GM19193 (cell line): ENCODE measurements around the gene CALY.

Experiments used
- POLR2A ChIP-seq: IDR thresholded peaks from 4 replicates; pipeline ENCODE4 v1.6.1; 2011; ENCODE audit not compliant: insufficient read depth, insufficient read length; ENCODE audit errors: extremely low read depth

The CALY gene

DNA sequence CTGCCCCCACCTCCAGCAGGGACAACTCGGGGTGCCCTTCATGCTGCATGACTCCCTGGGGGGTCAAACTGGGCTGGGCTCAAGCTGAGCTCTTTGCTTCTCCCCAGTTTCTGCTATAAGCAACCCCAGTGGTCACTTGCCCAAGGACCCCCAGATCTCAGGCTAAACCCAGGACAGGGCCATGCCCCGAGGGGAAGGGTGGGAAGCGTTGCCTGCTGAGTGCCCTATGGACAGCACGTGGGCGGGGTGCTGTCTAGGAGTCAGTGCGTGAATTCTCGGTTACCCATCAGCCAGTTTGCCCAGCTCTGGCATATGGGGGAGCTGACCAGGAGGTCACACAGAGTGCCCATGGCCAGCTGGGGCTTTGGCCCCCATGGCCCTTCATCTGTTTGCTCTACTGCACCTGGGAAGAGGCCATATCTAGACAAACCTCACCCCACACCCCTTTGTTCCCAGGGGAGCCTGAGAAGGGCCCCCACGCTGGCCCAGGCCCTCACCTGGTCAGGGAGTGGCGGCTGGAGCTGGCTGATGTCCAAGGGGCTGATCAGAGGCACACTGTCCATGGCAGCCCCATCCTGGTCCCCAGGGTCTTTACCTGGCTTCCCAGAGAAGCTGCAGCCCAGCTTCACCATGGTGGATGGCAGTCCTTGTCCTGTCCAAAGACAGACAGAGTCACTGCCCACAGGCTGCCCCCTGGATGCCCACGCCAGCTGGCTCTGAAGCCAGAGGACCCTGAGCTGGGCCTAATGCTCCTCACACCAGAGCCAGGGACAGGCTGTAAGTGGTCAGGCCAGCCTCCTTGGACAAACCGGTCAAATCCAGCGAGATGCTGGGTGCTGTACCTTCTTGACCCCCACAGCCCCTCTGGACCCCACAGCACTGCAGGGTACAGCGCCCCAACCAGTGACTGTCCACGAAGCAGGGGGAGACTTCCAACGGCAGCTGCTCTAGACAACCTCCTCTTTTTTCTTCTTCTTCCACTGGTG lies 8.0 kb downstream of the CALY start:
- TF ChIP-seq POLR2A, result no peak

DNA sequence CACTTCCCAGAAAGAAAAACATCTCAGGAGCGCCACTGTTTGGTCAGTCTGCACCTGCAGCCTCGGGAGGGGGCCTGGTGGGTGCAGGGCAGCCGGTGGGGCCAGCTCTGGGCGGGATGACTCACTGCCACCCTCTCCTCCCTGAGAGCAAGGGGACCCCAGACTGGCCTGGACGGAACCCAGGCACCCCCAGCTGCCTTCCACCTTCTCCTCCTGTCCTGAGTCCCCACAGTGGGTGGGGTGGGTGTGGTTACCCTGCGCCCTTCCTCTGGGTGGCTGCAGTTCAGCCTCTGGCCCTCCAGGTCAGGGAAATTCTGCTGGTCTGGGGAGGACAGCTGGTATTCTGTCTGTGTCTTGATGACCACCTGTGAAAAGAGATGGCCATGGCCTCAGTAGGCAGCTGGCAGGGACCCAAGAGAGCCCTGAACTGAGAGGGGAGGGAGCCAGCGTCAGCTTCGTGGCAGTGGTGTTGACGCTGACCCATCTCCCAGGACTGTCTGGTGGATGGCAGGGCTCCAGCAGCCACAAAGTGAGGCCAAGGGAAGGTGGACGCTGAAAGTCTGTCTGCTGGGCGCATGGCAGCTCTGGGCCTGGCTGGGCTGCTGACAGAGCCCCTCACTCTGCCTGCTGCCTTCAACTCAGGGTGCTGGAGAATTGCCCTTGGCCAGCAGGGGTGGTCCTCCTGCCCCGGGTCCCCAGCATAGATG lies 8.9 kb downstream of the CALY start:
- no peak for TF ChIP-seq POLR2A

DNA sequence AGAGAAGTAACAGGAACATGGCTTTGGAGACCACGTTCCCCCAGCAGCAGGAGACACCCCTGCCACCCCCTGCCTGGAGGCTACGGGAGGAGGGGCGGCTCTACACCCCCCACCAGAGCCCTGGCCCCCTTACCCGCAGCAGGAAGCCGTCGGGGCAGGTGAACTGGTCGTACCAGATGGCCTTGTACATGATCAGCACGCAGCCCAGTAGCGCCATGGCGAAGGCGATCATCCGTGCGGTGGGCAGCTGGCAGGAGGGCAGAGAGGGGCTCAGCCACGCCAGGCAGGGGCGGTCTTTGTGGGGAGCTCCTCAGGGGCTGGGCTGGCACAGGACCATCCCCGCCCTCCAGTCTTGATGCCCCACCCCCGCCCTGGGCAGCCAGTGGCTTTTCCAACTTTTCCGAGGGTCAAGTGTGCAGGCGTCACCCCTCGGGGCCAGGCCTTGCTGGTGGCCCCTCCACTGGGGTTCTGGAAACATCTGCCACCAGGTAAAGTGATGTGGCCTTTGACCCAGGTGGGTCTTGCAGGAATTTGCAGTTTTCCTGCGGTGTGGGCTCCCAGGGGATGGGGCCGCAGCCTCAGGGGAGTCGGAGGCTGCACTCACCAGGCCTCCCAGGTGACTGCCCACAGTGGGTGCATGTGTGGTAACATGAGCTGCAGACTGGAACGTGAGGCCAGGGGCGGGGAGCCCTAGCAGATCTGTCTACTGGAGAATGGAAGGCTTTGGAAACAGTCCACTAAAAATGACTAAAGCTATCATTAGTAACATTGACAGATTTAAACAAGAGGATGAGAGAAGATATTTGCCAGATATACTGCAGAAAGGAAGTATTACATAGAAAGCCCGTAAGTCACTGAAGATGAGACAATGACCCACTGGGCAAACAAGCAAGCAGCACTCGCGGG lies 9.7 kb downstream of the CALY start:
- no peak for TF ChIP-seq POLR2A

DNA sequence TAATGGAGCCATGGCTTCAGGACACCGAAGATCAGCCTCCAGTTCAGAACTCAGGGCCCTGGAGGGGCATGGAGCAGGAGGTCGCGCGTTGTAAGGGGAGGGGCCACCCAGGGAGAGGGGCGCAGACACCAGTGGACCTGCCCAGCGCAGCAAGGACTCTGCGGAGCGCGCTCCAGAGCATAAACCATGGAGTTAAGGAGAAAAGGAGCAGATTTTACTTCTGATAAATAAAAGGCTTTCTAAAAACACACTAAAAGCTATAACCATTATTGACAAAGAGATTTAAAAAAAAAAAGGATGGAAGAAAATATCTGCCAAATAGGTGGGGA lies 10.5 kb downstream of the CALY start:
- no peak for TF ChIP-seq POLR2A

DNA sequence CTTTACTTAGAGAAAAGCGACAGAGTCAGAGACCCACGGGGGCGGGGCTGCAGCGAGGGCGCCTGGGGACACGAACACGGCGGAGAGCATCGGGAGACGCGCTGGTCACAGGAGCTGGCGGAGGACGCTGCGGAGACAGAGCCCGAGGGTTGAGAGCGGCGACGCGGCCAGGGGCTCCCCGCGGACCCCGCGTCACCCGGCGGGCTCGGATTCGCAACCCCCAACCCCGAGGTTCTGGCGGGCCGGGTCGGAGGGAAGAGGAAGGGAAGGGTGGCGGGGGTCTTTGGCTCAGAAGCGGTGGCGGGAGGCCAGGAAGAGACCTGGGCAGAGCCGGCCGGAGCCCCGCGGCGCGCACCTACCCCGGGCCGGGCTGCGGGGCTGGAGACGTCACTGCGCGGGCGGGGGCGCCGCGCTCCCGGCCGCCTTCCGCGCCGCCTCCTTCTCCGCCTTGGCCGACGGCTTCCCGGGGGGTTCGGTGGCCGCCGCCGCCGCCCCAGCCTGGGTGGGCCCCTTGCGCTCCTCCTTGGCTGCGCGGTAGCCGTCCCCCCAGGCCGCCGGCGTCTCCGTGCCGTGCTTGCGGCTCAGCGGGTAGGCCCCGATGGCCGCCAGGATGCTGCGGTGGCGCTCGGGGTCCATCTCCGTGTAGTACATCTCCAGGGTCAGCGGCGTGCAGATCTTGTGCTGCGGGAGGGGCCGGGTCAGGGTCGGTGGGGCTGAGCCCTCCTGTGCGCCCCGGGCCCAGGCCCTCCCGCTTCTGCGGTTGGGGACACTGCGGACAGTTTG lies 11.1 kb downstream of the CALY start:
- TF ChIP-seq POLR2A, result no peak

DNA sequence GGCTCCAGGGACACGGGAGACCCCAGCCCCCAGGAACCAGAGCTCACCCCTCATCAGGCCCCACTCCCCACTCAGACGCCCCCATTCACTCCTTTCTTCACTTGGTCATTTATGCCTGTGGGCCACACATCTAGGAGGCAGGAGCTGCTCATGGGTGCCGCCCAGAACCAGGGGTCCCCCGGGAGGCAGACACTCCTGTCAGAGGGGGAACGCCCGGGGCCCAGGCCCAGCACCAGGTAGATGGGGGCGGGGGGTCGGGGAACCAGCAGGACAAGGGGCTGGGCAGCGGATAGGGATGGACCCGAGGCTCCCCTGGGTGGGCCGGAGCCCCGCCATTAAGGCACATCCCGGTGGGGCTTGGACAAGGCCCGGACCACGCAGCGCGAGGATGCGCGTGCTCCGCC lies 11.8 kb downstream of the CALY start:
- no peak for TF ChIP-seq POLR2A

DNA sequence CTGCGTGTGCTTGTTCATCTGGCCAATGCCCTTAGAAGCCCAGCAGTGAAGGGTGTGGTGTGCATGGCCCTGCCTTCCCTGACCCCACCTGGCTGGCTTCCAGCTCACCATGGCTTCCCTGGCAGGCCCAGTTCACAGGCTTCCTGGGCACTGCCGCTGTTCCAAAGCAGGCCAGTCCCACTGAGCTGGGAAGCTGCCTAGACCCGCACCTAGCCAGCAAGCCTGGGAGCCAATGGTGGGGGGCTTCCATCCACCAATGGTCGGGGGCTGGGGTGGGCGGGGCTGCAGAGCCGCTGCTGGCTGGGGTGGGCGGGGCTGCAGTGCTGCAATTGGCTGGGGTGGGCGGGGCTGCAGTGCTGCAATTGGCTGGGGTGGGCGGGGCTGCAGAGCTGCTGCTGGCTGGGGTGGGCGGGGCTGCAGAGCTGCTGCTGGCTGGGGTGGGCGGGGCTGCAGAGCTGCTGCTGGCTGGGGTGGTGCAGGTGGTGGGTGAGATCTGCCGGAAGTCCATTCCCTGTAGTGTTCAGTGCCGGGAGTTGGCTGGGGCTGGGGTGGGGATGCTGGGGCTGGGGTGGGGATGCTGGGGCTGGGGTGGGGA lies 12.4 kb downstream of the CALY start:
- TF ChIP-seq POLR2A, result no peak

DNA sequence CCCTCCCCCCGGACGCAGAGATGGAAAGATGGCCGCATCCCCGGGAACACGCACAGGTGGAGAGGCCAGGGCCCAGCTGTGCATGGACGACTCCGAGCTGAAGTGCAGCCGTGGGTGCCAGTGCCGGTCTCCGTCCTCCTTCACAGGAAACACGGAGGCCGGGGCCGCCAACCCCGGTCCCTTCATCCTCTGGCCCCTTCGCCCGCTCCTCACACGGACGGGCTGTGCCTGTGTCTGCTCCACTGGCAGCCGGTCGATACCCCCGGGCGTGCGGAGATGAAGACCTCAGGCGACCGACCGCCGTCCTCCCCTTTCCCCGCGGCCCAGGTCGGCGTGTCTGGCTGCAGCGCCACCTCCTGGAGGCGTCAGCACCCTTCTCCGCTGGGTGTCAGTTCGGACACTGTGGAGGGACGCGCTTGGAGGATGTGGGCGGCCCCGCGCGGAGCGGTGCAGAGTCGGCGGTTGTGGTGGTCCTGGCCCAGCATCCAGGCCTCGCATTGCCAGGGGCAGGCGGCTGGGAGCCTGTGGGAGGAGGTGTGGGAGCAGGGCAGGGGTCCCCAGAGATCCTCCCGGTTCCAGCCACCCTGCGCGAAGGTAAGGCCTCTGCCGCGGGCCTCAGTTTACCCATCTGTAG lies 18.1 kb downstream of the CALY start:
- no peak for TF ChIP-seq POLR2A

DNA sequence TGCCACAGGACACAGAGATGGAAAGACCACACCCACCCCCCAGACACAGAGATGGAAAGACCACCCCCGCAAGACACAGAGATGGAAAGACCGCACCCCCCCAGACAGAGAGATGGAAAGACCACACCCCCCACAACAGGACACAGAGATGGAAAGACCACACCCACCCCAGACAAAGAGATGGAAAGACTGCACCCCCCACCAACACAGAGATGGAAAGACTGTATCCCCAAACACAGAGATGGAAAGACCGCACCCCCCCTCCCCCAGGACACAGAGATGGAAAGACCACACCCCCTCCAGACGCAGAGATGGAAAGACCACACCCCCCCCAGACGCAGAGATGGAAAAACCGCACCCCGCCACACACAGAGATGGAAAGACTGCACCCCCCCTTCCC lies 20.0 kb downstream of the CALY start:
- TF ChIP-seq POLR2A, result no peak

DNA sequence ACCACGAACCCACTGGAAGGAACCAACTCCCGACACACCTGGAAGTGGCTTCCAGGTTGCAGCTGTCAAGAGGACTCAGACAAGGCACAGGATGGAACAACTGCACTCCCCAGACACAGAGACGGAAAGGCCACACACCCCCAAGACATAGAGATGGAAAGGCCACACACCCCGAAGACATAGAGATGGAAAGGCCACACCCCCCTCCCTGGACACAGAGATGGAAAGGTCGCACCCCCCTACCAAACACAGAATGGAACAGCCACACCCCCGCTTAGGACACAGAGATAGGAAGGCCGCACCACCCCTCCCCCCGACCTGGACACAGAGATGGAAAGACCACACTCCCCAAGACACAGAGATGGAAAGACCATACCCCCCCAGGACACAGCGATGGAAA lies 20.4 kb downstream of the CALY start:
- TF ChIP-seq POLR2A, result no peak

DNA sequence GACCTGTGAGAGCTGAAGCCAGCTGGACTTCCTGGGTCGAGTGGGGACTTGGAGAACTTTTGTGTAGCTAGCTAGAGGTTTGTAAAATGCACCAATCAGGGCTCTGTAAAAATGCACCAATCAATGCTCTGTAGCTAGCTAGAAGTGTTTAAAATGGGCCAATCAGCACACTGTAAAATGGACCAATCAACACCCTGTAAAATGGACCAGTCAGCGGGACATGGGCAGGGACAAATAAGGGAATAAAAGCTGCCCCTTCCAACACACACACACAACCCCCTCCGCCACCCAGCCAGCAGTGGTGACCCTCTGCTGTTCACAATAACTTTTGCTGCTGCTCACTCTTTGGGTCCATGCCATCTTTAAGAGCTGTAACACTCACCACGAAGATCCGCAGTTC lies 20.8 kb downstream of the CALY start:
- TF ChIP-seq POLR2A, result no peak

DNA sequence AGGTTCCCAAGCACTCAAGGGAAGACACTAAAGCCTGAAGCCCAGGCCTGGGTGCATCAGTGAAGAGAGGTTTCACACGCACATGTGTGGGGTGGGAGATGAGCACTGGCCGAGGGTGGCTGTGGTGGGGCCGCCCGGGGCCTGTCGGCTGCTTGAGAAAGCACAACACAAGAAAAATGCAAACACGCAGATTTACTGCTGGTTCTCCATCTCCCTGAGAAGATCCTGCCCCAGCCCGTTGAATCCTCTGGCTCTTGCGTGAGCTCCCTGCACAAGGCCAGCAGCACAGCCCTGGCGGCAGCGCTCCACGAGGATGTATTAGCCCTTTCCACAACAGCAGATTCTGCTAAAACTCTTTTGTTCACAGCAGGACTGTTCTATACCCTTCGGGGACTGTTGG lies 21.8 kb downstream of the CALY start:
- no peak for TF ChIP-seq POLR2A

DNA sequence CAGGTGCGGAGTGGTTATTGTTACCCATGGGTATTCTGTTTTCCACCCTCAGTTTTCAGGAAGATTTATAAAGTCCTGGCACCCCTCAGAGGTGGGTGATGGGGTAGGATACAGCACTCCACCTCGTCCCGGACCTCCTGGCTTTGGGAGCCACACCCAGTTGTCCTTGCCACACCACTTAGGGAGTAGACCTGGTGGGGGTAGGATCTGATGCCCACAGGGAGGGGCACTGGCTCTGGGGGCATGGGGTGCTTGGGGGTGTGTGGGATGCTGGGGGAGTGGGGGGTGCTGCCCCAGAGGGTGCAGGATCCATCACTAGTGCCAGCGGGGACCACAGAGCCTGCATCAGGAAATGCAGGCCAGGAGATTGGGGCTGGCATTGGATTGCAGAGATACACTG lies 23.5 kb downstream of the CALY start:
- TF ChIP-seq POLR2A, result no peak

DNA sequence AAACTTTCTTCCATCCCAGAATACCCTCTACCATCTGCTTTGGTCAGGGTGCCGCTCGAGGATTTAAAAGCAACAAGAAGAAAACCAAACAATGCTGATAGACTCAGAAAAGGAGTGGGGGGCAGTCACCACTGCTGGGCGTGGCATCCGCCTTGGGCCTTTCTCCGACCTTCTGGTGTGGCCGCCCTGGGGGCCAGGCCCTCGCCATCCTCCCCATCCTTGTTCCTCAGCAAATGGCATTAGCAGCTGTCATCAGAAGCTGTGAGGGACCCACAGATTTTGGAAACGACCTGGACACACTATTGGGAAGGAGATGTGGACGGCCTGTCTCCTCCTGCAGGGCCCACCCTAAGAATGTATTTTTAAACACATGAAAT lies 23.9 kb downstream of the CALY start:
- TF ChIP-seq POLR2A, result no peak
